GM23338 (cell line): Measurements from ENCODE around the gene PGGHG. TPM values are rescaled to one million over a fixed set of nuclear protein-coding genes. Genes with fewer than 3 reads are reported as not detected.

Source experiments
- ATAC-seq: fragments of 200-7000 bp; cut with Tn5 transposase; 3 replicates; pipeline ENCODE4 v1.9.1; 2020
- DNase-seq: peaks from one replicate; pipeline ENCODE4 v3.0.0-alpha.2; 2015; ENCODE audit warnings: low spot score
- H2AFZ ChIP-seq: fragments of 200-600 bp; sonication (generic); 2 replicates; pipeline ENCODE4 v1.8.0; 2016; ENCODE audit warnings: antibody characterized with exemption, mild to moderate bottlenecking, moderate library complexity
- H3F3A ChIP-seq: fragments of 200-600 bp; sonication (generic); replicated peaks from 2 replicates; pipeline ENCODE4 v1.8.0; 2017; ENCODE audit warnings: antibody characterized with exemption, mixed run types, low read depth
- H3K27ac ChIP-seq: fragments of 200-600 bp; sonication (generic); 2 replicates; pipeline ENCODE4 v1.6.1; 2016; ENCODE audit warnings: low read depth
- H3K27me3 ChIP-seq: fragments of 200-600 bp; sonication (generic); 2 replicates; pipeline ENCODE4 v1.8.0; 2016; ENCODE audit warnings: mild to moderate bottlenecking, mixed run types, moderate library complexity; ENCODE audit not compliant: insufficient read depth
- H3K36me3 ChIP-seq: fragments of 200-600 bp; sonication (generic); 2 replicates; pipeline ENCODE4 v1.8.0; 2016; ENCODE audit warnings: mild to moderate bottlenecking; ENCODE audit not compliant: insufficient read depth
- H3K4me1 ChIP-seq: fragments of 200-600 bp; sonication (generic); 2 replicates; pipeline ENCODE4 v1.8.0; 2016; ENCODE audit warnings: mild to moderate bottlenecking, moderate library complexity; ENCODE audit not compliant: insufficient read depth
- H3K4me2 ChIP-seq: fragments of 200-600 bp; sonication (generic); 2 replicates; pipeline ENCODE4 v1.7.1; 2017; ENCODE audit warnings: mixed run types
- H3K4me3 ChIP-seq: fragments of 200-600 bp; sonication (generic); 2 replicates; pipeline ENCODE4 v1.6.1; 2016; ENCODE audit warnings: mixed run types
- H3K79me2 ChIP-seq: fragments of 200-600 bp; sonication (generic); replicated peaks from 2 replicates; pipeline ENCODE4 v1.8.0; 2017; ENCODE audit warnings: mild to moderate bottlenecking; ENCODE audit not compliant: insufficient read depth
- H3K9me2 ChIP-seq: fragments of 200-600 bp; sonication (generic); 2 replicates; pipeline ENCODE4 v1.8.0; 2017; ENCODE audit not compliant: insufficient read depth
- H4K20me1 ChIP-seq: fragments of 200-600 bp; sonication (generic); replicated peaks from 2 replicates; pipeline ENCODE4 v1.8.0; 2017; ENCODE audit warnings: mild to moderate bottlenecking; ENCODE audit not compliant: insufficient read depth
- H3K27ac Mint-ChIP-seq: 2 replicates; pipeline ENCODE4 v1.8.0; 2020; ENCODE audit warnings: inconsistent platforms, mild to moderate bottlenecking, moderate library complexity, mixed read lengths
- H3K27me3 Mint-ChIP-seq: 3 replicates; pipeline ENCODE4 v1.8.0; 2022; ENCODE audit warnings: low read depth, mild to moderate bottlenecking, moderate library complexity, mixed read lengths, inconsistent platforms; ENCODE audit not compliant: insufficient read depth, poor library complexity
- H3K36me3 Mint-ChIP-seq: 3 replicates; pipeline ENCODE4 v1.8.0; 2021; ENCODE audit warnings: low read depth, mild to moderate bottlenecking, inconsistent platforms, moderate library complexity, mixed read lengths
- H3K4me1 Mint-ChIP-seq: 3 replicates; pipeline ENCODE4 v1.8.0; 2020; ENCODE audit warnings: mild to moderate bottlenecking, inconsistent platforms, mixed read lengths
- H3K4me3 Mint-ChIP-seq: 3 replicates; pipeline ENCODE4 v1.8.0; 2021; ENCODE audit warnings: moderate library complexity, mild to moderate bottlenecking, inconsistent platforms, mixed read lengths
- H3K9me3 Mint-ChIP-seq: 3 replicates; pipeline ENCODE4 v1.8.0; 2020; ENCODE audit warnings: moderate library complexity, mild to moderate bottlenecking, inconsistent platforms, mixed read lengths
- CREB1 ChIP-seq: fragments of 250-450 bp; sonication (Bioruptor Pico); IDR thresholded peaks from 2 replicates; pipeline ENCODE4 v1.5.0; 2020; ENCODE audit warnings: low read depth, mild to moderate bottlenecking, moderate library complexity
- EZH2 ChIP-seq: fragments of 200-600 bp; sonication (generic); IDR thresholded peaks from one replicate; pipeline ENCODE4 v1.8.0; 2017; ENCODE audit warnings: antibody characterized with exemption, mild to moderate bottlenecking, low read depth; ENCODE audit not compliant: unreplicated experiment
- EZH2phosphoT487 ChIP-seq: fragments of 200-600 bp; sonication (generic); IDR thresholded peaks from one replicate; pipeline ENCODE4 v1.8.1; 2018; ENCODE audit warnings: antibody characterized with exemption; ENCODE audit not compliant: unreplicated experiment
- JUNB ChIP-seq: IDR thresholded peaks from one replicate; pipeline ENCODE4 v1.6.1; 2016; ENCODE audit warnings: antibody characterized with exemption; ENCODE audit not compliant: unreplicated experiment
- POLR2AphosphoS5 ChIP-seq: IDR thresholded peaks from 2 replicates; pipeline ENCODE4 v1.6.1; 2016; ENCODE audit warnings: antibody characterized with exemption, low read depth
- ZNF114 ChIP-seq: fragments of 250-450 bp; sonication (Bioruptor Pico); IDR thresholded peaks from 2 replicates; pipeline ENCODE4 v1.5.0; 2020; ENCODE audit warnings: mild to moderate bottlenecking, moderate library complexity
- ZNF331 ChIP-seq: fragments of 250-450 bp; sonication (Bioruptor Pico); IDR thresholded peaks from 2 replicates; pipeline ENCODE4 v1.5.0; 2020; ENCODE audit warnings: low read depth, mild to moderate bottlenecking, moderate library complexity
- polyA plus RNA-seq: library from polyadenylated mRNA; unstranded; fragments of >200 nt; fragmentation: Nextera tagmentation; extraction: Ambion mirVana; gene quantifications from 2 replicates; pipeline ENCODE4 v1.2.1, GENCODE V29; 2016
- total RNA-seq: library from RNA; depleted of rRNA; stranded (reverse); fragments of >200 nt; shearing (Covaris generic); gene quantifications from 2 replicates; pipeline ENCODE4 v1.2.3, GENCODE V29; 2014
- TF ChIP-seq, protein P1 (sequence below), 2 experiments: fragments of 200-600 bp in 1 of 2; sonication (generic) in 1 of 2; conservative IDR thresholded peaks; 2 replicates each; pipeline versions ENCODE4 v1.5.1 to v1.6.1; 2016 to 2017; ENCODE audit warnings: antibody characterized with exemption in 2 of 2, low read depth in 2 of 2, mild to moderate bottlenecking in 2 of 2, moderate library complexity in 1 of 2
- TF ChIP-seq, protein P2 (sequence below): IDR thresholded peaks from 2 replicates; pipeline ENCODE4 v1.6.1; 2016; ENCODE audit warnings: antibody characterized with exemption
- TF ChIP-seq, protein P3 (sequence below): IDR thresholded peaks from one replicate; pipeline ENCODE4 v1.6.1; 2018; ENCODE audit warnings: antibody characterized with exemption; ENCODE audit not compliant: unreplicated experiment

Gene PGGHG
- total and polyA plus RNA-seq, 2 experiments from 2014 or later = 24.9 to 55.8 TPM

DNA sequence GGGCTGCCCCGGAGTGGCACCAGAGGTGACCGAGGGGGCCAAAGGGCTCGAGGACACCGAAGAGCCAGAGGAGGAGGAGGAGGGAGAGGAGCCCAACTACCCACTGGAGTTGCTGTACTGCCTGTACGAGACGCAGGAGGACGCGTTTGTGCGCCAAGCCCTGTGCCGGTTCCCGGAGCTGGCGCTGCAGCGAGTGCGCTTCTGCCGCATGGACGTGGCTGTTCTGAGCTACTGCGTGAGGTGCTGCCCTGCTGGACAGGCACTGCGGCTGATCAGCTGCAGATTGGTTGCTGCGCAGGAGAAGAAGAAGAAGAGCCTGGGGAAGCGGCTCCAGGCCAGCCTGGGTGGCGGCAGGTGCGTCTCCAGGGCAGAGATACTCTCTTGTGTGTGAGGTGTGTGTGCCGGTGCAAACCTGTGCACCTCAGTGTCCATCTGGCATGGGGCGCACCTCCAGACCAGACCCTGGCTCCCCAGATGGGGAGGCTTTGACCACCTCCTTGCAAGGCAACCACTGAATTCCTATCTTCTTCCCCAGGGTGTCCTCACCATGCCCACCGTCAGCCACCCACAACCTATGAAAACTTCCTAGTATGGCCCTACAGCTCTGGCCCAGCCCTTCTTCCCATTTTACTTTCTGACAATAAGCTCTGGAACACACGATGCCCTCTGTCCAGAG, 7.3 kb upstream of the PGGHG start:
- Histone ChIP-seq H3K79me2 (no peaks in the 10 kb centered on the region), H3K4me2 (no peak overlapping the region), H3K36me3 (no peaks in the 10 kb centered on the region), H3F3A (no peaks in the 10 kb centered on the region; the same call in 1 of the 2 replicates), H3K9me2 (no peaks in the 10 kb centered on the region), H3K4me1 (no peaks in the 10 kb centered on the region), H3K27me3 (peaks cover 60% of the 10 kb centered on the region), H3K4me3 (no peak overlapping the region), H2AFZ (no peak overlapping the region), H3K27ac (no peak overlapping the region), H4K20me1 (no peaks in the 10 kb centered on the region)
- no peaks in the 10 kb centered on the region; the same call in 2 of the 3 replicates for H3K36me3 Mint-ChIP-seq
- DNase-seq = no peak
- no peaks in the 10 kb centered on the region for H3K9me3 Mint-ChIP-seq
- no peak overlapping the region; the same call in 2 of the 3 replicates for H3K4me3 Mint-ChIP-seq
- no peak overlapping the region for H3K27ac Mint-ChIP-seq
- peaks cover 59% of the 10 kb centered on the region for H3K27me3 Mint-ChIP-seq
- TF ChIP-seq ZNF331 (CRISPR knock-in tag) (no peak), POLR2AphosphoS5 (no peak), JUNB (no peak), CREB1 (CRISPR knock-in tag) (no peak), EZH2phosphoT487 (no peak), EZH2 (no peak), ZNF114 (CRISPR knock-in tag) (no peak)
- TF ChIP-seq, protein P1, sequence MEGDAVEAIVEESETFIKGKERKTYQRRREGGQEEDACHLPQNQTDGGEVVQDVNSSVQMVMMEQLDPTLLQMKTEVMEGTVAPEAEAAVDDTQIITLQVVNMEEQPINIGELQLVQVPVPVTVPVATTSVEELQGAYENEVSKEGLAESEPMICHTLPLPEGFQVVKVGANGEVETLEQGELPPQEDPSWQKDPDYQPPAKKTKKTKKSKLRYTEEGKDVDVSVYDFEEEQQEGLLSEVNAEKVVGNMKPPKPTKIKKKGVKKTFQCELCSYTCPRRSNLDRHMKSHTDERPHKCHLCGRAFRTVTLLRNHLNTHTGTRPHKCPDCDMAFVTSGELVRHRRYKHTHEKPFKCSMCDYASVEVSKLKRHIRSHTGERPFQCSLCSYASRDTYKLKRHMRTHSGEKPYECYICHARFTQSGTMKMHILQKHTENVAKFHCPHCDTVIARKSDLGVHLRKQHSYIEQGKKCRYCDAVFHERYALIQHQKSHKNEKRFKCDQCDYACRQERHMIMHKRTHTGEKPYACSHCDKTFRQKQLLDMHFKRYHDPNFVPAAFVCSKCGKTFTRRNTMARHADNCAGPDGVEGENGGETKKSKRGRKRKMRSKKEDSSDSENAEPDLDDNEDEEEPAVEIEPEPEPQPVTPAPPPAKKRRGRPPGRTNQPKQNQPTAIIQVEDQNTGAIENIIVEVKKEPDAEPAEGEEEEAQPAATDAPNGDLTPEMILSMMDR (conservative IDR thresholded peaks at IDR 0.05; ENCODE audit: low read depth in 2 of 2) = no peak
- TF ChIP-seq, protein P2, sequence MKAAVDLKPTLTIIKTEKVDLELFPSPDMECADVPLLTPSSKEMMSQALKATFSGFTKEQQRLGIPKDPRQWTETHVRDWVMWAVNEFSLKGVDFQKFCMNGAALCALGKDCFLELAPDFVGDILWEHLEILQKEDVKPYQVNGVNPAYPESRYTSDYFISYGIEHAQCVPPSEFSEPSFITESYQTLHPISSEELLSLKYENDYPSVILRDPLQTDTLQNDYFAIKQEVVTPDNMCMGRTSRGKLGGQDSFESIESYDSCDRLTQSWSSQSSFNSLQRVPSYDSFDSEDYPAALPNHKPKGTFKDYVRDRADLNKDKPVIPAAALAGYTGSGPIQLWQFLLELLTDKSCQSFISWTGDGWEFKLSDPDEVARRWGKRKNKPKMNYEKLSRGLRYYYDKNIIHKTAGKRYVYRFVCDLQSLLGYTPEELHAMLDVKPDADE = no peak
- peaks cover 24% of the 10 kb centered on the region for H3K4me1 Mint-ChIP-seq
- no peak for ATAC-seq

DNA sequence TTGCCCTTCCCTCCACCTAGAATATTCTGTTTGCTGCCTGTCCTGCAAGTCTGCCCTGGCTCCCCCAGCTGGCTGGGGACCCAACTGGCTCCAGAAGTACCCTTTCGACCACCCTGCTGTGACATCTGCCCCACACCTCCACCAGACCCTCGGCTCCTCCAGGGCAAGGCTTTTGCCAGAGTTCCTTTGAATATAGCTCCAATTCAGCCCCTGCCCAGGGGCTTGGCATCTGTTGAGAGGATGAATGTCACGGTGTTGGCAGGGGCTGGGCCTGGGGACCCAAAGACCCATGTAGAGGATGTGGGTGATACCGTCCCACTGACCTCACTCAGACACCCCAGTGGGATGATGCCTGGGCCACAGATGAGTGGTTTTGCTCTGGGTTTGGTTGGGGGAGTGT, 6.8 kb upstream of the PGGHG start:
- H3K79me2 ChIP-seq = no peaks in the 10 kb centered on the region
- Mint-ChIP-seq H3K36me3 (no peaks in the 10 kb centered on the region; the same call in 2 of the 3 replicates), H3K27ac (no peak overlapping the region), H3K4me1 (peaks cover 28% of the 10 kb centered on the region), H3K27me3 (peaks cover 64% of the 10 kb centered on the region), H3K9me3 (peaks cover 2% of the 10 kb centered on the region; the same call in 1 of the 3 replicates), H3K4me3 (no peak overlapping the region; the same call in 2 of the 3 replicates)
- H3F3A ChIP-seq = peaks cover 3% of the 10 kb centered on the region; the same call in 1 of the 2 replicates
- H4K20me1 ChIP-seq = no peaks in the 10 kb centered on the region
- H3K9me2 ChIP-seq = no peaks in the 10 kb centered on the region
- no peaks in the 10 kb centered on the region for H3K4me1 ChIP-seq
- DNase-seq = no peak
- H3K36me3 ChIP-seq = no peaks in the 10 kb centered on the region
- no peak overlapping the region for H3K4me3 ChIP-seq
- H3K27ac ChIP-seq = no peak overlapping the region
- H3K4me2 ChIP-seq = no peak overlapping the region
- peaks cover 65% of the 10 kb centered on the region for H3K27me3 ChIP-seq
- ATAC-seq = no peak
- TF ChIP-seq EZH2phosphoT487 (no peak), EZH2 (no peak), ZNF114 (CRISPR knock-in tag) (no peak), ZNF331 (CRISPR knock-in tag) (no peak)
- TF ChIP-seq, protein P3, sequence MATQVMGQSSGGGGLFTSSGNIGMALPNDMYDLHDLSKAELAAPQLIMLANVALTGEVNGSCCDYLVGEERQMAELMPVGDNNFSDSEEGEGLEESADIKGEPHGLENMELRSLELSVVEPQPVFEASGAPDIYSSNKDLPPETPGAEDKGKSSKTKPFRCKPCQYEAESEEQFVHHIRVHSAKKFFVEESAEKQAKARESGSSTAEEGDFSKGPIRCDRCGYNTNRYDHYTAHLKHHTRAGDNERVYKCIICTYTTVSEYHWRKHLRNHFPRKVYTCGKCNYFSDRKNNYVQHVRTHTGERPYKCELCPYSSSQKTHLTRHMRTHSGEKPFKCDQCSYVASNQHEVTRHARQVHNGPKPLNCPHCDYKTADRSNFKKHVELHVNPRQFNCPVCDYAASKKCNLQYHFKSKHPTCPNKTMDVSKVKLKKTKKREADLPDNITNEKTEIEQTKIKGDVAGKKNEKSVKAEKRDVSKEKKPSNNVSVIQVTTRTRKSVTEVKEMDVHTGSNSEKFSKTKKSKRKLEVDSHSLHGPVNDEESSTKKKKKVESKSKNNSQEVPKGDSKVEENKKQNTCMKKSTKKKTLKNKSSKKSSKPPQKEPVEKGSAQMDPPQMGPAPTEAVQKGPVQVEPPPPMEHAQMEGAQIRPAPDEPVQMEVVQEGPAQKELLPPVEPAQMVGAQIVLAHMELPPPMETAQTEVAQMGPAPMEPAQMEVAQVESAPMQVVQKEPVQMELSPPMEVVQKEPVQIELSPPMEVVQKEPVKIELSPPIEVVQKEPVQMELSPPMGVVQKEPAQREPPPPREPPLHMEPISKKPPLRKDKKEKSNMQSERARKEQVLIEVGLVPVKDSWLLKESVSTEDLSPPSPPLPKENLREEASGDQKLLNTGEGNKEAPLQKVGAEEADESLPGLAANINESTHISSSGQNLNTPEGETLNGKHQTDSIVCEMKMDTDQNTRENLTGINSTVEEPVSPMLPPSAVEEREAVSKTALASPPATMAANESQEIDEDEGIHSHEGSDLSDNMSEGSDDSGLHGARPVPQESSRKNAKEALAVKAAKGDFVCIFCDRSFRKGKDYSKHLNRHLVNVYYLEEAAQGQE = no peak
- H2AFZ ChIP-seq = no peak overlapping the region
